Mononuclear cell (primary cell): ENCODE data around the gene AXL. TPM values are rescaled to one million over a fixed set of nuclear protein-coding genes. Genes with fewer than 3 reads are reported as not detected.
"Not testable (repeated sequence)": the region's sequence is repeated elsewhere in the genome, so short reads cannot be mapped to it uniquely, and the experiment has no call there.

ENCODE experiments used
- H3K27me3 ChIP-seq: 2 replicates; pipeline ENCODE4 v1.6.0; 2011; ENCODE audit warnings: low read length, control low read depth; ENCODE audit not compliant: insufficient read depth
- H3K4me1 ChIP-seq: 2 replicates; pipeline ENCODE4 v1.5.1; 2011; ENCODE audit warnings: mild to moderate bottlenecking, low read length, control low read depth; ENCODE audit not compliant: insufficient read depth
- H3K4me3 ChIP-seq: 2 replicates; pipeline ENCODE4 v1.5.1; 2011; ENCODE audit warnings: mild to moderate bottlenecking, low read length, moderate library complexity
- H3K9me3 ChIP-seq: 2 replicates; pipeline ENCODE4 v1.5.1; 2011; ENCODE audit warnings: low read depth, mild to moderate bottlenecking, control low read depth, low read length
- total RNA-seq: library from RNA; depleted of rRNA; stranded (reverse); fragments of >200 nt; gene quantifications from one replicate; pipeline ENCODE4 v1.2.3, GENCODE V29; 2012

Gene AXL
- total RNA-seq, 1 donor: 0.31 TPM

- no peaks in the 10 kb centered on the region for H3K9me3 ChIP-seq
- H3K27me3 ChIP-seq: peaks cover 34% of the 10 kb centered on the region
- H3K4me3 ChIP-seq: no peak overlapping the region
- peaks cover 12% of the 10 kb centered on the region for H3K4me1 ChIP-seq
These were observed 4.6 kb downstream of the AXL start for GRCh38 chr19:41223431-41224234.

- no peak overlapping the region for H3K4me3 ChIP-seq
- H3K27me3 ChIP-seq: peaks cover 34% of the 10 kb centered on the region
- H3K9me3 ChIP-seq: no peaks in the 10 kb centered on the region
- H3K4me1 ChIP-seq: peaks cover 12% of the 10 kb centered on the region
These were observed 5.6 kb downstream of the AXL start for GRCh38 chr19:41224632-41225031.

- no peak overlapping the region for H3K4me3 ChIP-seq
- peaks cover 31% of the 10 kb centered on the region for H3K27me3 ChIP-seq
- H3K4me1 ChIP-seq: peaks cover 12% of the 10 kb centered on the region
- no peaks in the 10 kb centered on the region for H3K9me3 ChIP-seq
These were observed 6.4 kb downstream of the AXL start for GRCh38 chr19:41225238-41226052.

GRCh38 chr19:41226053-41226873 is 7.2 kb downstream of the AXL start:
- Histone ChIP-seq H3K4me3 (peak overlapping the region; percentile 30), H3K9me3 (no peaks in the 10 kb centered on the region), H3K27me3 (peaks cover 26% of the 10 kb centered on the region), H3K4me1 (peaks cover 12% of the 10 kb centered on the region)

- Histone ChIP-seq H3K9me3 (no peaks in the 10 kb centered on the region), H3K27me3 (peaks cover 26% of the 10 kb centered on the region), H3K4me1 (peaks cover 12% of the 10 kb centered on the region), H3K4me3 (no peak overlapping the region)
These were observed 7.9 kb downstream of the AXL start for GRCh38 chr19:41226874-41227390.

- H3K9me3 ChIP-seq: no peaks in the 10 kb centered on the region
- H3K4me3 ChIP-seq: no peak overlapping the region
- peaks cover 26% of the 10 kb centered on the region for H3K27me3 ChIP-seq
- H3K4me1 ChIP-seq: peaks cover 22% of the 10 kb centered on the region
These were observed 9.5 kb downstream of the AXL start for GRCh38 chr19:41228486-41228885.

GRCh38 chr19:41229338-41229737 is 10.3 kb downstream of the AXL start:
- H3K9me3 ChIP-seq, H3K4me3 ChIP-seq: not testable (repeated sequence)
- peaks cover 28% of the 10 kb centered on the region for H3K4me1 ChIP-seq
- peaks cover 26% of the 10 kb centered on the region for H3K27me3 ChIP-seq

- H3K4me3 ChIP-seq: no peak overlapping the region
- peaks cover 24% of the 10 kb centered on the region for H3K27me3 ChIP-seq
- H3K9me3 ChIP-seq: no peaks in the 10 kb centered on the region
- peaks cover 28% of the 10 kb centered on the region for H3K4me1 ChIP-seq
These were observed 11.2 kb downstream of the AXL start for GRCh38 chr19:41230067-41230857.

GRCh38 chr19:41232686-41233085 is 13.7 kb downstream of the AXL start:
- H3K4me1 ChIP-seq: peaks cover 16% of the 10 kb centered on the region
- no peak overlapping the region for H3K4me3 ChIP-seq
- peaks cover 4% of the 10 kb centered on the region for H3K27me3 ChIP-seq
- H3K9me3 ChIP-seq: no peaks in the 10 kb centered on the region

- peaks cover 16% of the 10 kb centered on the region for H3K4me1 ChIP-seq
- H3K27me3 ChIP-seq: no peaks in the 10 kb centered on the region
- H3K9me3 ChIP-seq: no peaks in the 10 kb centered on the region
- no peak overlapping the region for H3K4me3 ChIP-seq
These were observed 14.8 kb downstream of the AXL start for GRCh38 chr19:41233748-41234240.

GRCh38 chr19:41234512-41235168 is 15.6 kb downstream of the AXL start:
- Histone ChIP-seq H3K4me3 (no peak overlapping the region), H3K27me3 (no peaks in the 10 kb centered on the region), H3K4me1 (peaks cover 16% of the 10 kb centered on the region), H3K9me3 (no peaks in the 10 kb centered on the region)

GRCh38 chr19:41235480-41235879 is 16.5 kb downstream of the AXL start:
- H3K4me1 ChIP-seq: peaks cover 16% of the 10 kb centered on the region
- no peak overlapping the region for H3K4me3 ChIP-seq
- H3K27me3 ChIP-seq: no peaks in the 10 kb centered on the region
- no peaks in the 10 kb centered on the region for H3K9me3 ChIP-seq

- Histone ChIP-seq H3K27me3 (no peaks in the 10 kb centered on the region), H3K4me3 (no peak overlapping the region), H3K4me1 (peaks cover 9% of the 10 kb centered on the region), H3K9me3 (no peaks in the 10 kb centered on the region)
These were observed 19.2 kb downstream of the AXL start for GRCh38 chr19:41238244-41238643.
